HG02981 (cell line): Measurements from ENCODE around the gene CSTPP1.

ENCODE experiments used
- ATAC-seq: cut with Tn5 transposase; IDR thresholded peaks from one replicate; pipeline ENCODE4 v1.9.1; 2021; ENCODE audit warnings: mild to moderate bottlenecking, moderate library complexity; ENCODE audit not compliant: unreplicated experiment

The CSTPP1 gene

DNA sequence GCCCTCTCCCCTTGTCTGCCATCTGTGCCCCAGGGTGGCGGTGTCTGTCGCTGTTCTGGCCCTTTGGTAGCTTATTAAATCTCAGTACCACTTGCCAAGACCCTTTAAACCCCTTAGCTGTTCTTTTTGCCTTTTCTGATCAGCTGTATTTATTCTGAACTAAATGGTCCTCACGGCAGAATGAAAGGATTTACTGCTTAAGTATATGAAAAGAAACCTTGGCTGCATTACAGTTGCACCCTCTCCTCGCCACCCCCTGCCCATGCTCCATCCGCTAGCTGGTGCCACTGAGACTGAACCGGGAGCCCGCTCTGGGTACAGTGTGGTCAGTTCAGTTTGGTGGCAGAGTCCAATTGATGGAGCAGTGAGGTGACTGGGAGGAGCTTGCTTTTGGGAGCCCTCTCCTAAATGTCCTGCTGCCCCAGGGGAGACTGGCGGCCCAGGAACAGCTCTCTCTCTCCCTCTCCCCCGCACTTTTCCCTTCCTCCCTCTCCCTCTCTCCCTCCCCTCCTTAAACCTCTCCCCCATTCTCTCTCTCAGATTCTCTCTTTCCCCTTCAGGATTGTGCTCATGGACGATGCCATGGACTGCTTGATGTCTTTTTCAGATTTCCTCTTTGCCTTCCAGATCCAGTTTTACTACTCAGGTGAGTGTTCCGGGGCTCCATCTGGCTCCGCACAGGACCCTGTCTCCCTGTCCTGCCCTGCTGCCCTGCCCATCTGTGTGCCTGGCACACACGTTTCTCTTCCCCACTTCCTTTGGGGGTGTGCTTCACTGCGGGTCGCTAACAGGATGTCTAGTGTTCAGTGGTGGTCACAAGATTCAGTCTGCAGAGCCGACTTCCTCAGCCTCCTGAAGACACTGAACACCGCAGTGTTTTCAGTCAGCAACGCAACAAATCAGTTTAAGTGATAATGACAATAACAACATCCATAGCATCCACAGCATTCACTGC lies 218.3 kb downstream of the CSTPP1 start:
- no peak for ATAC-seq

DNA sequence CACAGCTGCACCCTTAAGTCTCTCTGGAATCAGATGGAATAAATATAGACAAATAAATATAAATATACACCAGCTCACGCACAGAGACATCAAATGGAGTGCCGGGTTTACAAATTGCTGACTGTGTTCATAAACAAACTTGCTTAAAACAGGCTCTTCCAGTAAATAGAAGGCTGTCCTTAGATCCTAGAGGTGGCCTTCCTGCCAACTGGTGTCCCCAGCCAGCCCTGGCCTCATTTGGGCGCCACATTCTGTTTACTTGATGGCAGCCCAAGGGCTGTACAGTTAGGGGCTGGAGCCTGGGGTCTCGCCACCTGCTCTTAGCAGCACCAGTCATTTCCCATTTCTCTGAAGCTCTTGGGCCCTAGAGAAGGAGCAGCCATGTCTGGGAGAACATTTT lies 219.3 kb downstream of the CSTPP1 start:
- no peak for ATAC-seq

DNA sequence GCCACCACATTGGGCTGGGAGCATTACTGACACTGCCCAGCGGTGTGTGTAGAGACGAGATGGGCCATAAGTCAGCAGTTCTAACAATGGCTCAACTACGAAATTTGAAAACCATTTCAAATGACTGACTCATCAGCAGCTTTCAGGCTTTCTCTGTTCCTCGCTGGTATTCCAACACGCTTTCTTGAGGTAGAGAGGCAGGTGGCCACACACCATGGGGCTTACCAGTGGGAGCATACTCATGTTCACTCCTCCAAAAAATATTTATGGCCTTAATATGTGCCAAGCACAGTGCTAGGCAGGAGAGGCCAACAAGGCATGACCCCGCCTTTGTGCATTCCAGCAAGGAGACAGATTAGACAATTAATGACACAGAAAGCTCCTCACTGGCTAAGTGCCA lies 219.8 kb downstream of the CSTPP1 start:
- ATAC-seq: no peak

DNA sequence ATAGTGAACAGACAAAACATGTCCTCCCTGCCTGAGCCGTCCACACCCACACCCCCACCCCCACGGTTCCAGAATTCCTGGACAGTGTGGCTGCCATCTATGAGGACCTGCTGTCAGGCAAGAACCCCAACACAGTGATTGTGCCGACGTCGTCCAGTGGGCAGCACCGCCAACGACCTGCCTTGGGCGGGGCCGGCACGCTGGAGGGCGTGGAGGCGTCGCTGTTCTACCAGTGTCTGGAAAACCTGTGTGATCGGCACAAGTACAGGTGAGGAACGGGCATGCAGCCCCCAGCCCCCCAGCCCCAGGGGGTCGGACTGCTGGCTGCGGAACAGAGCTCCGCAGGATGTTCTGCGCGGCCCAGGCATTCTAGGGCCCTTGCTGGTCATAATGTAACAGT lies 220.4 kb downstream of the CSTPP1 start:
- ATAC-seq: no peak

DNA sequence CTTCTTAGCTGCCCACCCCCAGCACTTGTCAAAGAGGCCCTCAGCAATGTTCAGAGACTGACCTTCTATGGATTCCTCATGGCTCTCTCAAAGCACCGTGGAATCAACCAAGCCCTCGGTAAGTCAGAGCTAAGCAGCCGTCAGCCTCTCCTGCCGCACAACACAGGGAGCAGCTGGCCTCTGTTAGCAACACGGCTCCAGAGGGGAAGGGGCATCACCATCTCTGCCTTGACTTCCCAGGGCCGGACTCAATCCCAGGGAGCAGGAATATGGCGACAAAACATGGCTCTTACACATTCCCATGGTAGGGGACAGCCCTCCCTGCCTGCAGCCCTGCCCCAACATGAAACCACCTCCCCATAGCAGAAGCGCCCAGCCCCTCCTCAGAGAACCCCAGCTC lies 221.2 kb downstream of the CSTPP1 start:
- ATAC-seq: no peak

DNA sequence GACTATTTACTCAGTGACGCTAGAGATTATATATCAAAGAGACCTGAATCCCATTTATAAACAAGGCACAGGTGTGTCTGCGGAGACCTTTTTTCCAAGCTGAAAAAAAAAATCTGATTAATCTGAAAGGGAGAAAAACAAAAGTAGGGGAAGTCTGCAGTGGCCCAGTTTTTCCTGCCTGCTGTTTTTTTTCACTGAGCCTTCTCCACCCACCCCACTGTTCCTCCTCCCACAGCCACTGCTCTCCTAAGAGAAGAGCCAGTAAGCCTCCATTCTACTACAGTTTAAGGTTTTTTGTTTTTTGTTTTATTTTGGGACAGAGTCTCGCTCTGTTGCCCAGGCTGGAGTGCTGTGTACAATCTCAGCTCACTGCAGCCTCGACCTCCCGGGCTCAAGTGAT lies 221.7 kb downstream of the CSTPP1 start:
- ATAC-seq: no peak

DNA sequence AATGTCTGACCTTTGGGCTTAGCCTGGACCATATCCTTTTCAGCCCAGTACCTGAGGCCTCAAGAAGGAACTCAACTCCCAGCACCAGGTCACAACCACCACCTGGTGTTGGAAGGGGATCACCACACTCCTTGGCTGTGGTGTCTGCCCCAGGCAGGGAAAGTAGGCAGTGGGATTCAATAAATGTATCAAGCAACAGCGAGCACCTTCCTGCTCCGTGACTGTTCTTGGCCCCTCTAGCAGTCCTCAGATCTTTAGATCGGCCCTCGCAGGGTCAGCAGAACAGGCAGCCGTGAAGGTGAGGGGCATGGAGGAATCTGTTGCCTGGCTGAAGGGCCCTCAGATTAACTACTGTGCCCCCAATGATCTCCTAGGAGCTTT lies 224.2 kb downstream of the CSTPP1 start:
- ATAC-seq: no peak

DNA sequence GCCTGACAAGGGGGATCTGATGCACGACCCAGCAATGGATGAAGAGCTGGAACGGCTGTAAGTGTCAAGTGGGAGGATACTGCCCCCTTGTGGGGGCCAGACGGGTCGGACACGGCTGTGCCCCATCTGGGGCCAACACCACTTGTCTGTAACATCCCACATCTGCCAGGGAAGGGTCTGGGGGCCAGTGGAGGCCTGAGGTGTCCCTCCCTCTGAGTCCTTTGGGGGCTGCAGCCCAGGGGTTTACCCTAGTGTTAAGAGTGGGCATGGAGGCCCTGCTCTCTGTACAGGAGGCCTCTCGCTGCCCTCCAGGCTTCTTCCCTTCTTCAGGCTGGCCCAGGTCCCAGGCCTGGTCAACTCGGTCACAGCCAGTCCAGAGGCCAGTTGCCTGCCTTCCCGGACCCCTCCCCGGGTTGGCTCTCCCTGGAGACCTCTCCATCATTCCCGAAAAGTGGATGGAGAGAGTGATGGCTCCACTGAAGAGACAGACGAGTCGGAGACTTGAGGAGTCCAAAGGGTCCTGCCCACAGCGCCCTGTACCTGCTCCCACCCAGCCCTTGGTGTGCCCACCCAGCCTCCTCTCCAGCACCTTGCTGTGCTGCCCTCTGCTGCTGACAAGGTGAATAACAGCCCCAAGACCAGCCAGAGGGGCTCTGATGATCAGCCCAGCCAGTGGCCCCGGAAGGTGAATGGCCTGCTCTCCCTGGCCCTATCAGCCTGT lies 224.7 kb downstream of the CSTPP1 start:
- ATAC-seq: peak; percentile 56

DNA sequence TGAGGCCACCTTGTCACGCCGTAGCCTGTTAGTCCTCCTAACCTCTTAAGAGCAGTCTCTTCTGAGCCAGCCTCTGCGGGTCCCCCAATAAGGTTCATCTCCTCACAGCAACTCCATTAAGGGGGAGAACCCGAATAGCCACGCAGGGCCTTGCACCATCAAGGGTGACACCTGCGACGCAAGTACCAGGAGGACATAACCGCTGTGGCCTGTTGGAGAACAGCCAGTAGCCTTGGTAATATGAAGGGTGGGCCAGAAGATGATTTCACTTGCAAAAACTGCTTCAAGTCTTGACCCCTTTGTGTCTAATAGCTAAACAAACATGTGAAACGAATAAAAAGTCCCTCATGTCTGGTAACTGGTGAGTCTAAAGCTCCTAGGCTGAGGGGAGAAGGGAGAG lies 225.3 kb downstream of the CSTPP1 start:
- ATAC-seq: no peak

DNA sequence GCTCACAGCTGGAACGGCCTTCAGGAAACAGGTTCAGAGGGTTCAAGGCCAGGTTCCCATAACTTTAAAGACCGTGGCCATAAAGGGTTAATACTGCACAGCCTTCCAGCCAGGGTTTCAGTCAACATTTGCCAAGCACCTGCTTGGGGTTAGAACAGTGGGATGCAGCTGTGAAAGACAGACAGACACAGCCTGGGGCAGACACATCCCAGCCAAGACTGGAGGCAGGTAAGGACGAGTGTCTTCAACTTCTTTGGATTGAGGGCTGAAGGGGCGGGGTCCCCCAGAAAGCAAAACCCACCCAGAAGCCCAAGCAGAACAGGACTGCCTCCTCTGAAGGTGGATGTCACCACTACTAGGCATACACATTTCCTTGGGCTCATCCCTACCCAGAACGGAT lies 225.9 kb downstream of the CSTPP1 start:
- ATAC-seq: no peak

DNA sequence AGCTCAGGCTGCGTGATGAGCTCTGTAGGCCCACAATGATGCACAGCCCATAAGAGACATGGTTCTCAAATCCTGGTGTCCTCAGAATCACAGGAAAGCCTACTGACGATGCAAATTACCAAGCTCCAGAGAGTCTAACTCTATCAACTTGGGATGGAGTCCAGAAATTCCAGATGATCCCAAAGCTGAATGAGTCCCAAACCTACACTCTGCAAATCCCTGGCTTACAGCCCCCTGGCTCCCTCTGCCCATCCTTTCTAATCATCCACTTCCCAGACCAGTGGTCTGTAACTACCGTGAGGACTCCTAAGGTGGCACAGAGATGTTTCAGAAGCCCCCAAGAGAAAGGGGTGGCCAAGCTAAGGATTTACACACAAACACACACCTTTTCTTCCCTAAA lies 226.6 kb downstream of the CSTPP1 start:
- ATAC-seq: no peak

DNA sequence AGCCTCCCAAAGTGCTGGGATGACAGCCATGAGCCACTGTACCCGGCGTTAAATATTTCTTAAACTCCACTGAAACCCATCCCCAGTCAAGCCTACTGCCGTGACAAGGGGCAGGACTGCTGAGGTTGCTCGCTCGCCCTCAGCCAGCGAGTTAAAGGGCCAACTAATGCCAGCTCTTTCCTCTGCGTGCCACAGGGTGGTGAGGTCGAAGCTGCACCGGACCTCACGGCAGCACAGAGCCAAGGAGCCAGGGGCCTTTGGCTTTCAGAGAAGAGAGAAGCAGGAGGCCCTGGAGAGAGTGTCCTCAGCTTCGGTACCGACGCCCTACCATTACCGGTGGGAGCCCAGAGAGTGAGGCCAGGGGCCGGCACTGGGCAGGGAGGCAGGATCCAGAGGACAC lies 227.3 kb downstream of the CSTPP1 start:
- ATAC-seq: no peak

DNA sequence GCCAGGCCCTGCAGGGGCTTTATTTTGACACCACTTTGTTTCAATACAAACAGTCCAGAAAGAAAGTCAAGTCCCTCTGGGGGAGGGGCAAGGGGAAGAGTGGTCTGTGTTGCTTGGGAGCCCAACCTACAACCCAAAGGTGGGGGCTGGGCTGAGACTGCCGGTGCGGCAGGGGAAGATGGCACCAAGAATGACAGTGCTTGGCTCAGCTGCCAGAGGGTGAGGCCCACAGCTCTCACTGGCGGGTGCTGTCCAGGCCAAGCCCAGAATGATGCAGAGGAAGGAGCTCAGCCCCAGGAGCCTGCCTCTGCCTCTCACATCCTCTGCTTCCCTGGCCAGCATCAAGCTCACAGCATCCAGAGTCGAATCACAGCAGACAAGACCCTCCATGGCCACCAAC lies 227.8 kb downstream of the CSTPP1 start:
- no peak for ATAC-seq

DNA sequence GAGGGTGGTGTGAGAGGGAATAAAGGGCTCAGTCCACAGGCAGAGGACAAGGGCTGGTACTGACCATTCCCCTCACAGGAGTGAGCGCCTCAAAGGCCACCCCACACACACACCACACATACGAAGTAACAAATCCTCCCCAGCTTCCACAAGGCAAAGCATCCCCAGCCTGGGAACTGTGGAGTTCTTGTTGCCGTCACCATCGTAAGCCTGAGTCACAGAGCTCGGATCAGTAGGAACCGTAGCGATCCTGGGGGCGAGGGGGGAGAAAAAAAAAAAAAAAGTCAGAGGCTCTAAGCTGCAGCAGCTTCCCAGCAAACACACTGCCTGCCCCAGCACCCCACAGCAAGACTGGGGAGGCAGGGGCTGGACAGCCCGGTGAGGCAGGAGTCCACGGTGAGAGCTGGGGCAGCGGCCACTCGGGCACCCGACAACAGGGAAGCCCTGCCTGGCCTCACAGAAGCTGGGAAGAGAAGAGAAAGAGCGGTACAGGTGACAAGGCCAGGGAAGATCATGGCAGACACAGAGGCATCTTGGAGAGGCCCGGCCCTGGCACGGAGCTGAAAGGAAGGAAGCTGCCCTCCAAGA lies 228.8 kb downstream of the CSTPP1 start:
- no peak for ATAC-seq

DNA sequence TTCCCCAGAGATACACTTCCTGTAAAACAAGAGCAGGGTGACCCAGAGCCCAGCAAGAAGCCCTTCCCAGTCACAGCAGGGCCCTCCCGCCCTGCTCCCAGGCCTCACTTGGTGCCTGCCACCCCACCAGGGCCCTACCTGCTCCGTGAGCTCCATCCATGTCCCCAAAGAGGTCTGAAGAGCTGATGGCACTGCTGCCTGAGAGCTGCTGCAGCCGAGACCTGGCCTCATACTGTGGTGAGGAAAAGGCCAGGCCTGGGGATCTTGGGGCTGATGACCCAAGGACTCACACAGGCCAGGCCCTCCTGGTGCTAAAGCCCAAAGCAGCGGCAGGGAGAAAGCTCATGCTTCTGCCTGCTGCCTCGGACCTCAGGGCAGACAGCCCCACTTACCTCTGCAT lies 229.8 kb downstream of the CSTPP1 start:
- ATAC-seq: no peak

DNA sequence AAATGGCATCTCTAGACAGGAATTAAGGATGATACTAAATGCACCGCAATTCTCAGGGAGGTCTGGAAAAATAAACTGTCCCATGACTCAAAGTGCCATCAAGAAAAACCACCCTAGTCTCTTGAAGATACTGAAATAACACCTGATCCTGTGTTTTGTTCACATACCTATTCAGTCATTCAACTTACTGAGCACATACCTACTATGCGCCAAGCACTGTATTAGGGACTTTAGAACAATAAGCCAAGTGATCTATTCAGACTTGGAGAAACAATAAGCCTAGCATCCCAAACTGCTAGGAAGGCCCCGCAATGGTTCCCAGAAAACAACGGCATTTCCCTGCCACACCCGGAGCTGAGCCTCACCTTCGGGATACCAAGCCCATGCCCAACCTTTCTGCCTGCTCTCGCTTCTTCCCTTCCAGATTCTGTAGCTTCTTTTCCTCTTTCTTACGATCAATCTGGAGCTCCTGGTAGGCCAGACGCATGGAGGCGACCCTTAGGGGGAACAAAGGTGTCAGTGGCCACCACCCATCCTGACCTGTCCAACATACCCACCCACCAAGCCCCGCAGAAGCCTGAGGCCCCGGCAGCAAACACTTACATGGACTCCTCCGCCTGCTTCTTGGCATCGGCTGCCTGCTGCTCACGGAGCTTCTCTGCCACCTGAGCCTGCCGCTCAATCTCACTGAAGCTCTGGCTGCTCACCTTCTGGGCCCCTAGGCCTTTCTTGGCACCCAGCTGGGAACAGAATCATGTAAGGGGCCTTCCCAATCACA lies 234.7 kb downstream of the CSTPP1 start:
- ATAC-seq: no peak

DNA sequence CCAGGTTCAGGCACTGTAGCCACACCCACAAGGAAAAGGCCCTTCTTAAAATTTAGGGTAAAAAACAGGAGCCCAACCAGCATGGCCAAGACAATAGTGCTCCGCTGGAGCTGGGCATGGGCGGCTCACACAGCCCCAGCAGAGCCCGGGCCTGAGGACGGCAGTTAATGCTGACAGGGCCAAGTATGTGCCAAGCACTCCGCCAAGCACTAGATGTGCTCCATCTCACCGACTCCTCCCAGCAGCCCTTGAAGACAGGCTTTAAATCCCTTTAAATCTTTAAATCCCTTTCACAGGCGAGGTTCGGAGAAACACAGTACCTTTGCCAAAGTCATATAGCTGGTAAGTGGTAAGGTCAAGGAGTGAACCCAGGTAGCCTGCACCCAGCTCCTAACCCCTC lies 235.3 kb downstream of the CSTPP1 start:
- no peak for ATAC-seq

DNA sequence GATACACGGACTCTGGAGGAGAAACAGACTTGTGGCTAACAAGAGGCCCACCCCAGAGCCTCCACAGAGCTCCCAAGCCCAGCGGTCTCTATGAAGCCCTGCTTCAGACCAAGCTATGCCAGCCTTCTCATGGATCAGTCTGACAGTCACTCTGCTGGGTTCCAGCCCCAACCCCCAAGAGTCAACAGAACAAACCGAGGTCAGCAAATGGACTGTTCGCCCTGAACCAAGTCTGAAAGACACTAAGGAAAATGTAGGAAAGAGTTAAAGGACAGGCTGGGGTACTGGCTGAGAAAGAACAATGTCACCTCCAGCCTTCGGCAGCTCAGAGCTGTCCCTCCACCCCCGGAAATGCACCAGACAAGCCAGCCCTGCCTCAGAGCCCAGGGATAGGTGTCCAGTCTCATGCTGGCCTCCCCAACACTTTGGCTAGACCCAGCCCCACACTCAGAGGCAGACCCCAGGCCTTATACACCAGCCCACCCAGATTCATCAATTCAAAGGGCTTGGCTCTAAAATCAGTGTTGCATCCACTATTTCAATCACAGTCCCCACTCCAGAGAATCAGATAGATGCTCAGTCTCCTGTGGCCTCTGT lies 236.3 kb downstream of the CSTPP1 start:
- ATAC-seq: no peak

DNA sequence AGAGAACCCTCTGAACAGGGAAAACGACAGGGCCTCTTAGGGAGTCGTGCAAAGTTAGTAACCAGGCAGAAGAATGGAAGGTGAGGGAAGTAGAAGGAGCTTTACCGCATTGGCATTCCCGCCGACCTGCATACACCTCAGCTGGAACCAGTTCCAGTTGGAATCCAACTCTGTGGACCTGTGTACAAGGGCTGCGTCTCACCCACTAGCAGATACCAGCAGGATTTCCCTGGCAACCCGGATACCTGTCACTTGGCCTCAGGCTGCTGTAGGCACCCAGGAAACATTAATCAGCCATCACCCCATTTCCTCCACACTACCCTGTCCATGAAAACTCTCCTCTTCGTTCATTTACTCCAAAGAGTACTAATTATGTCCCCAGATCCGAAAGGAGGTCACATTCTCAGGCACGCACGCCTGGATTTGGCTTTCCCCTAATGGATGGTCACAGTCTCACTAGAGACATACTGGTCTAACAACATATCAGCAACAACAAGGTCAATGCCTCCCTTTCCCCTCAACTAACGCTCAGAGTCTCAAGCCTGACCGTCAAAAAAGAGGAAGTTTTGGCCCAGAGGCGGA lies 239.3 kb downstream of the CSTPP1 start:
- no peak for ATAC-seq
